DMS114 treated with DMSO at 0.1 percent for 48 hours (cell line): ENCODE results near the gene COL25A1.

Experiments used
- DNase-seq: peaks from one replicate; lab custom pipeline; 2025; ENCODE audit not compliant: unreplicated experiment; lab: John Stamatoyannopoulos, UW

The COL25A1 gene

GRCh38 chr4:108783665-108784463 is 518.6 kb downstream of the COL25A1 start:
- no peak for DNase-seq

- DNase-seq = no peak
Observed at GRCh38 chr4:108779958-108780357, 522.5 kb downstream of the COL25A1 start.

DNA sequence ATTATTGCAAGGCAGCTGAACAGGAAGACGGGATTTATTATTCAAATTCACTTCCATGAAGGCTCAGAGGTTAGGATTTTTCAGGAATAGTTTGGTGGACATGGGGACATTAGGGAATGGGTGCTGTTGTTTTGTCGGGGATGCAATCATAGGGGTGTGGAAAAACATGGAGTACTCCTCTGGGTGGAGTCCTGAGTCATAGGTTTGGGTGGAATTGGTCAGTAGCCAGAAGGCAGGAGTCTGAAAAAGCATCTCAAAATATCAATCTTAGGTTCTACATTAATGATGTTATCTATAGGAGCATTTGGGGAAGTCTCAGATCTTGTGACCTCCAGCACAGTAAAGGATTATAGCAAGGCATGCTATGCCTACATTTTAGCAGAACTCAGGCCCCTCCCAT is 525.1 kb downstream of the COL25A1 start:
- DNase-seq = no peak

DNA sequence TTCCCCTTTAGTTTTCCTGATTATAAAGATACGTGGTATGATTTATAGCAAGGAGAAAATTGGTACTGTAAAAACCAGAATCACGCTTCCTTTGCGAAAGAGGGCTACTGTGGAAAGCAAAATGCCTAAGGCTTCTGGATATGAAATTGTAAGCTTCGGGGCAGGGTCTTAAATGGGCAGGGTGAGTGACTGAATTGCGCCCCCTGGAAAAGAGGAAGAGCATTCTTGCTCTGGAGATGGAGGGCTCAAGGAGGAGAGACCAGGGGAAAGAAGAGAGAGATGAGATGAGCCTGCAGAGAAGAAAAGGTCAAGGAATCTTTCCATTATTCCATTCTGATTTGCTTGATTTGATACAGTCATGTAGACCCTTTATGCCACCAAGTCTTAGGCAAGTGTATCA is 526.5 kb downstream of the COL25A1 start:
- DNase-seq = no peak

DNA sequence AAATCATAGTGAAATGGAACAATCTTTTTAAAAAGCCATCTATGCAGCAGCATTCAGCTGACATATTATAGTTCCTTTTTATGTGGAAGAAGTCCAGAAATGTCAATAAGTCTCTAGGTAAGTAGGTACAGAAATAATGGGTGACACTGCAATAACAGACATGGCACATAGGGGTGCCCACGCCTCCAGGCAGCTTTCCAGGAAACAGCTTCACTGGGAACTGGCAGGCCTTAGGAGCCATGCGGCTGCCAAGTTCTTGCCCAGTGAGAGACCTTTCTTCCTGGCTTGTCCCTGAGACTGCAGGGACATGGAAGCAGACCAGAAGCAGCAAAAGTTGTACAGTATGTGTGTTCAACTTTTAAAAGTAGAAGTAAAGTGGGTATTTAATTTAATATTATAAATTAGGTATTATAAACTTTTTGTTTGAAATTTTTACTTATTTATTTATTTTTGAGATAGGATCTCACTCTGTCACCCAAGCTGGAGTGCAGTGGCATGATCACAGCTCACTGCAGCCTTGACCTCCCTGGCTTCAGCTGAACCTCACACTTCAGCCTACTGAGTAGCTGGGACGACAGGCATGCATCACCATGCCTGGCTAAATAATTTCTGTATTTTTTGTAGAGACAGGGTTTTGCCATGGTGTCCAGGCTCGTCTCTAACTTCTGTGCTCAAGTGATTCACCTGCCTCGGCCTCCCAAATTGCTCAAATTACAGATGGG is 527.5 kb downstream of the COL25A1 start:
- no peak for DNase-seq

DNA sequence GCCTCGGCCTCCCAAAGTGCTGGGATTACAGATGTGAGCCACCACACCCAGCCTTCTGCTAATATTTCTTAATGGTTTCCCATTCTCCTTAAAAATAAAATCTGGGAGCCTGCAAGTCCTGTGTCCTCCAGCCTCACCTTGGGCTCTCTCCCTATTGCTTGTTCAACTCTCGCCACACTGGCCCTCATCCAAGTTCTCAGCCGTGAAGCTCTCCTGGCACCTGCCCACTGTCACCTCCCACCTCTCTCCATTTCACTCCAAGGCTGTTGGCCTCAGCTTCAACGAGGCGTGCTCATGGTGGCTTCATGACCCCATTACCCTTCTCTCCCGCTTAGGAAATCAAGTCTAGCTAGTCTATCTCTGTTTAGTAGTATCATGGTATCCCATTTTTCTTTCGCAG is 530.1 kb downstream of the COL25A1 start:
- DNase-seq = no peak

- no peak for DNase-seq
Observed at GRCh38 chr4:108766058-108766457, 536.4 kb downstream of the COL25A1 start.

GRCh38 chr4:108763986-108764385 is 538.5 kb downstream of the COL25A1 start:
- no peak for DNase-seq

DNA sequence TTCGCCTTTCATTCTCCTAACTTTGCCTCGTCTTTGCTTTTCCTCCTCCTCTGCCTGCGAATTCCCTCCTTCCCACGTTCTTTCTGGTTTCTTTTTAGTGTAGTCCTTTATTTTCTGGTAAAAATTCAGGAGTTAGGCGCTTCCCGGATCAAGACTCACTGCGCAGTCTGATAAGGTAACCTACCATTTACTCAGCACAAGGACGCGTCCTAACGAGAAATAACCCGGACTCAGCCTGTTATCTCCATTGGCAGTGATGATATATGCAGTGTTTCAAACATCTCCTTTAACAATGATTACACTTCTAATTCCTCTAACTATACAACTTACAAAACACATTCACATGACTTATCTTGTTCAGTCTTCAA is 539.2 kb downstream of the COL25A1 start:
- no peak for DNase-seq

- DNase-seq = no peak
Observed at GRCh38 chr4:108762559-108763225, 539.8 kb downstream of the COL25A1 start, which contains the start of gene ETNPPL. Gene ETNPPL, minus strand, starts transcription at chr4:108763053. Its CDS starts 155 bp downstream, at chr4:108762898.
